Panc1 (cell line): ENCODE measurements around the gene FPR2.

ENCODE experiments used
- POLR2AphosphoS5 ChIP-seq: IDR thresholded peaks from 2 replicates; pipeline ENCODE4 v1.6.1; 2012; ENCODE audit warnings: mild to moderate bottlenecking, low read depth, low read length, moderate library complexity
- TCF7L2 ChIP-seq: IDR thresholded peaks from 2 replicates; pipeline ENCODE4 v1.6.1; 2011; ENCODE audit warnings: mild to moderate bottlenecking, low read depth, low read length, inconsistent platforms
- TF ChIP-seq, protein P1 (sequence below): fragments of 450-650 bp; IDR thresholded peaks from 2 replicates; pipeline ENCODE4 v1.5.1; 2017; ENCODE audit warnings: mild to moderate bottlenecking
- TF ChIP-seq, protein P2 (sequence below), 2 experiments: IDR thresholded peaks; 2 replicates each; pipeline ENCODE4 v1.6.1; 2011 to 2012; ENCODE audit warnings: low read depth in 2 of 2, control low read depth in 1 of 2, low read length in 1 of 2, mild to moderate bottlenecking in 1 of 2, moderate library complexity in 1 of 2; ENCODE audit not compliant: insufficient read depth in 1 of 2

DNA sequence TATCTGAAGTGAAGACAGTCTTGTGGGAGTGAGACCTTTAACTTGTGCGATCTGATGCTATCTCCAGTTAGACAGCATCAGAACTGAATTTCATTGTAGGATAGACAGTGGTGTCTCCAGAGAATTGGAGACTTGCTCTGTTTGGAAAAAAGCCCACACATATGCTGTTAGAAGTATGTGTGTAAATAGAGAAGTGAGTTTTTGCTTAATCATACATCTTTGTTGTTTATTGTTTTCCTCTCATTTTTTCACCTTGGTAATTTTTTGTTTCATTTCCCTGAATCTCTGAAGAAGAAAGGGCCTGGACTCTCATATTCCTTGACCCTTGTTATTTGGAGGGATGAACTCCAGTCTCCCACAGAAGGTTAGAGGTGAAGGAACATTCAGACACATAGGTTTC lies 55.7 kb downstream of the FPR2 start:
- TF ChIP-seq, protein P1, sequence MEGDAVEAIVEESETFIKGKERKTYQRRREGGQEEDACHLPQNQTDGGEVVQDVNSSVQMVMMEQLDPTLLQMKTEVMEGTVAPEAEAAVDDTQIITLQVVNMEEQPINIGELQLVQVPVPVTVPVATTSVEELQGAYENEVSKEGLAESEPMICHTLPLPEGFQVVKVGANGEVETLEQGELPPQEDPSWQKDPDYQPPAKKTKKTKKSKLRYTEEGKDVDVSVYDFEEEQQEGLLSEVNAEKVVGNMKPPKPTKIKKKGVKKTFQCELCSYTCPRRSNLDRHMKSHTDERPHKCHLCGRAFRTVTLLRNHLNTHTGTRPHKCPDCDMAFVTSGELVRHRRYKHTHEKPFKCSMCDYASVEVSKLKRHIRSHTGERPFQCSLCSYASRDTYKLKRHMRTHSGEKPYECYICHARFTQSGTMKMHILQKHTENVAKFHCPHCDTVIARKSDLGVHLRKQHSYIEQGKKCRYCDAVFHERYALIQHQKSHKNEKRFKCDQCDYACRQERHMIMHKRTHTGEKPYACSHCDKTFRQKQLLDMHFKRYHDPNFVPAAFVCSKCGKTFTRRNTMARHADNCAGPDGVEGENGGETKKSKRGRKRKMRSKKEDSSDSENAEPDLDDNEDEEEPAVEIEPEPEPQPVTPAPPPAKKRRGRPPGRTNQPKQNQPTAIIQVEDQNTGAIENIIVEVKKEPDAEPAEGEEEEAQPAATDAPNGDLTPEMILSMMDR: no peak
- no peak for TF ChIP-seq POLR2AphosphoS5
- TF ChIP-seq TCF7L2: no peak
- TF ChIP-seq, protein P2, sequence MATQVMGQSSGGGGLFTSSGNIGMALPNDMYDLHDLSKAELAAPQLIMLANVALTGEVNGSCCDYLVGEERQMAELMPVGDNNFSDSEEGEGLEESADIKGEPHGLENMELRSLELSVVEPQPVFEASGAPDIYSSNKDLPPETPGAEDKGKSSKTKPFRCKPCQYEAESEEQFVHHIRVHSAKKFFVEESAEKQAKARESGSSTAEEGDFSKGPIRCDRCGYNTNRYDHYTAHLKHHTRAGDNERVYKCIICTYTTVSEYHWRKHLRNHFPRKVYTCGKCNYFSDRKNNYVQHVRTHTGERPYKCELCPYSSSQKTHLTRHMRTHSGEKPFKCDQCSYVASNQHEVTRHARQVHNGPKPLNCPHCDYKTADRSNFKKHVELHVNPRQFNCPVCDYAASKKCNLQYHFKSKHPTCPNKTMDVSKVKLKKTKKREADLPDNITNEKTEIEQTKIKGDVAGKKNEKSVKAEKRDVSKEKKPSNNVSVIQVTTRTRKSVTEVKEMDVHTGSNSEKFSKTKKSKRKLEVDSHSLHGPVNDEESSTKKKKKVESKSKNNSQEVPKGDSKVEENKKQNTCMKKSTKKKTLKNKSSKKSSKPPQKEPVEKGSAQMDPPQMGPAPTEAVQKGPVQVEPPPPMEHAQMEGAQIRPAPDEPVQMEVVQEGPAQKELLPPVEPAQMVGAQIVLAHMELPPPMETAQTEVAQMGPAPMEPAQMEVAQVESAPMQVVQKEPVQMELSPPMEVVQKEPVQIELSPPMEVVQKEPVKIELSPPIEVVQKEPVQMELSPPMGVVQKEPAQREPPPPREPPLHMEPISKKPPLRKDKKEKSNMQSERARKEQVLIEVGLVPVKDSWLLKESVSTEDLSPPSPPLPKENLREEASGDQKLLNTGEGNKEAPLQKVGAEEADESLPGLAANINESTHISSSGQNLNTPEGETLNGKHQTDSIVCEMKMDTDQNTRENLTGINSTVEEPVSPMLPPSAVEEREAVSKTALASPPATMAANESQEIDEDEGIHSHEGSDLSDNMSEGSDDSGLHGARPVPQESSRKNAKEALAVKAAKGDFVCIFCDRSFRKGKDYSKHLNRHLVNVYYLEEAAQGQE (IDR thresholded peaks at IDR 0.05; ENCODE audit: insufficient read depth in 1 of 2, low read depth in 2 of 2, low read length in 1 of 2): no peak
